ENCODE results near the gene TXNIP. TPM values are rescaled to one million over a fixed set of nuclear protein-coding genes. Genes with fewer than 3 reads are reported as not detected.

TXNIP gene
- total and polyA plus RNA-seq, 12 donors = 202 to 2,069 (median 743) TPM

DNA sequence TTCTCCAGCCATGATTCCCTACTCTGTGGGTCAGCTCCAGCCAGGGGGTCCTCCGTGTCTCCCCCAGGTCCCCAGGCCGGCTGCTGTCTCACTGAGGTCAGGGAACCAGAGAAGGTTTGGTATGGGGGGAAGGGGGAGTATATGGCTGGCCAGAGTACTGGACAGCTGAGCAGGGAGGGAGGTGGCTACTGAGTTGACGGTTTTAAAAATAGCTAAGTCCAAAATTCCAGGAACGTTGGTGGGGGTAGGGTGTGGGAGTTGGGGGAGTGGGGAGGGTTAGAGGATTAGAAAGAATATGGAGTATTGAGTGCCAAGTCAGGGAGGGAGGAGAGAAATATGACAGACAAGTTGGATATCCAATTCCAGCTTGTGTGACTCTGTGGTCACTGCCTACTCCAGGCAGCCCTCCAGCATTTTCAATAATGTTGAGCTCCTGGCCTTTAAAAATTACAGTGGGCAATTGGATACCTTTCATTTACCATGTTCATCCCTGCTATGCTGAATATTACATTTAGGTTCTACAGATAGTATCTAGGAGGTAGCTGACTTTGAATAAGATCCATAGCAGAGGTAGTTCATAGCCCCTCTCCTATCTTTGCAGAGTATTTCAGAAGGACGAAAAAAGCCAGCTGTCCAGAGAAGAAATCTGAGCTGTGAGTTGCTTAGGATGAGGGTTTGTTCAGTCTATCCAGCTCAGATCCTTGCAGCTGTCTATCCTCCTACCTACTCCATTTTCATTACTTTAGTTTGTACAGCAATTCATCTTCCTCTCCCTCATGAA lies 25.4 kb upstream of the TXNIP start, which contains the start of gene HJV:
Gene HJV, minus strand, starts transcription at position 114 of the 781 bp plus-strand sequence. CDS start 1,504 bp downstream, outside the sequence.
- no peaks in the 10 kb centered on the region for H3K4me1 ChIP-seq (replicated peaks in 1 of 2)
- H3K27ac ChIP-seq = no peak within 1 kb of the TSS
- peaks cover 15% of the 10 kb centered on the region for H3K27me3 ChIP-seq
- no peaks in the 10 kb centered on the region for H3K36me3 ChIP-seq (replicated peaks in 1 of 2)
- no peak for TF ChIP-seq POLR2A (IDR thresholded peaks at IDR 0.05)
- TF ChIP-seq, protein P1, sequence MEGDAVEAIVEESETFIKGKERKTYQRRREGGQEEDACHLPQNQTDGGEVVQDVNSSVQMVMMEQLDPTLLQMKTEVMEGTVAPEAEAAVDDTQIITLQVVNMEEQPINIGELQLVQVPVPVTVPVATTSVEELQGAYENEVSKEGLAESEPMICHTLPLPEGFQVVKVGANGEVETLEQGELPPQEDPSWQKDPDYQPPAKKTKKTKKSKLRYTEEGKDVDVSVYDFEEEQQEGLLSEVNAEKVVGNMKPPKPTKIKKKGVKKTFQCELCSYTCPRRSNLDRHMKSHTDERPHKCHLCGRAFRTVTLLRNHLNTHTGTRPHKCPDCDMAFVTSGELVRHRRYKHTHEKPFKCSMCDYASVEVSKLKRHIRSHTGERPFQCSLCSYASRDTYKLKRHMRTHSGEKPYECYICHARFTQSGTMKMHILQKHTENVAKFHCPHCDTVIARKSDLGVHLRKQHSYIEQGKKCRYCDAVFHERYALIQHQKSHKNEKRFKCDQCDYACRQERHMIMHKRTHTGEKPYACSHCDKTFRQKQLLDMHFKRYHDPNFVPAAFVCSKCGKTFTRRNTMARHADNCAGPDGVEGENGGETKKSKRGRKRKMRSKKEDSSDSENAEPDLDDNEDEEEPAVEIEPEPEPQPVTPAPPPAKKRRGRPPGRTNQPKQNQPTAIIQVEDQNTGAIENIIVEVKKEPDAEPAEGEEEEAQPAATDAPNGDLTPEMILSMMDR (IDR thresholded peaks at IDR 0.05) = no peak
- intact Hi-C loops (cut with DNase I) = no loop called here
- H3K4me3 ChIP-seq = no peak within 1 kb of the TSS
- 60 to 74% (median 62%) methylated on average over 5 of the region's 5 CpGs for WGBS, 4 donors
- no peak for DNase-seq
- H3K9me3 ChIP-seq (replicated peaks in 1 of 3) = no peaks in the 10 kb centered on the region

DNA sequence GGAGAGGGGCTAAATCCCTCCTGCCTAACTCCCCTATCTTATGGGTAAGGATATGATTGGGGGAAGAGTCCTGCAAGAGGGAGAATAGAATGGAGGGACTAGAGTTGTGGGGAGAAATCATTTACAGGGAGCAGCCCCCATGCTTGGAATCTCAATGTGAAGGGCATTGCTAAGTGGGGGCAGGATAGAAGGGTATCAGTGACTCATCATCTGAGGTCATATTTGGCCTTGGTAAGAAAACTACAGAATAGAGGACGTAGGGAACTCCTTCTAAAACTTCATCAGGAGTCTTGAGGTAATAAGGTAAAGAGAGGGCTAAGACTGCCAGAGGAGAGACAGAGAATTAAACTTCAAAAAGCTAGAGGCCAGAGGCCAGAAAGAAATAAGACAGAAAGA lies 24.7 kb upstream of the TXNIP start:
- no peak overlapping the region for H3K27ac ChIP-seq
- no peaks in the 10 kb centered on the region for H3K4me1 ChIP-seq (replicated peaks in 1 of 2)
- no peak overlapping the region for H3K4me3 ChIP-seq
- H3K9me3 ChIP-seq (replicated peaks in 1 of 3) = no peaks in the 10 kb centered on the region
- no peaks in the 10 kb centered on the region for H3K36me3 ChIP-seq (replicated peaks in 1 of 2)
- 27 to 47% (median 38%) methylated on average over 1 of the region's 1 CpG for WGBS, 4 donors
- TF ChIP-seq POLR2A (IDR thresholded peaks at IDR 0.05) = no peak
- TF ChIP-seq, protein P1 (IDR thresholded peaks at IDR 0.05) = no peak
- peaks cover 15% of the 10 kb centered on the region for H3K27me3 ChIP-seq
- no peak for DNase-seq
- intact Hi-C loops (cut with DNase I) = no loop called here

DNA sequence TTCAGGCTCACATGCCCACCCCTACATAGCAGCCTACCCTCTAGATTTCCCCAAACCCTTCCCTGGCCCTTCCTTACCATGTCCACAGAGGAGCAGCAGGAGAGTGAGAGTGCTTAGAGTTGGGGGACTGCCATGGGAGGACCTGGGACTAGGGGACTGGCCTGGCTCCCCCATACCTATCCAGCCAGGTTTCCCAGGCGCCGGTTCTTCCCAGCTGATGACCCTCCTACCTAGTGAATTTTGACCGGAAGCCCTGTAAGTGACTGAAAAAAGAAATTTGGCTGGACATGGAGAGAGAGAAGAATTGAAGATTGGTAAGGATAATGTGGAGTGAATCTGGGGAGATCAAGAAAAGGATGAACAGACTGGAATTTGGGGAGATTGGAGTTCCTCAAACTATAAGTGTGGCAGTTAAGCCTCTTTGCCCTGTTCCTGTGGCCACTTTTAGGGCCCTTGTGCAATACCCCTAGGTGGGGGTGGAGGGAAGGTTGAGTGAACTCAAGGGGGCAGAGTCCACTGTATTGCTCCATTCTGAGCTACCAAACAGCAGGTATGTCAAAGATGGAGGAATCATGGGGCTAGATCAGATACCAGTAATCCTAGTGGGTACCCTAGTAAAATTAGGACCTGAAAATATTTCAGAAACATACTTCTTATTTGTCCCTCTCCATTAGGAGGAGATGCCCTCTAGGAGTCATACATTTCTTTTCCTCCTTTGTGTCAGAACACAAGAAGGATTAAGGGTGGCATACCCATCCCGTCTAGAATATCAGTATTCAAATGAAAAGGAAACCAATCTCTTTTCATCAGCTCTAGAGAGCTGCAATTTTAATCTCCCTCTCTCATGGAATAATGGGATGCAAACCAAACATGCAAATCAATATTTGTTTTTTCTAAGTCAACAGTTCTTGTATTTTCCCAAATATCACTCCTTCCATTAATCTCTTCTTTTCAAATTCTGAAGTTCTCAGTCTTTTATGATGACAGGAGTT lies 24.0 kb upstream of the TXNIP start:
- DNase-seq = no peak
- Histone ChIP-seq H3K9me3 (replicated peaks in 1 of 3) (no peaks in the 10 kb centered on the region), H3K27ac (no peak overlapping the region), H3K4me3 (no peak overlapping the region), H3K36me3 (replicated peaks in 1 of 2) (no peaks in the 10 kb centered on the region), H3K27me3 (peaks cover 15% of the 10 kb centered on the region), H3K4me1 (replicated peaks in 1 of 2) (no peaks in the 10 kb centered on the region)
- TF ChIP-seq, protein P1 (IDR thresholded peaks at IDR 0.05) = no peak
- no peak for TF ChIP-seq POLR2A (IDR thresholded peaks at IDR 0.05)
- 86 to 93% (median 89%) methylated on average over 4 of the region's 4 CpGs for WGBS, 4 donors
- intact Hi-C loops (cut with DNase I) = no loop called here
